Nephron (organoid): Measurements from ENCODE around the gene CKAP5.

ENCODE experiments used
- H3K27ac Mint-ChIP-seq, 3 experiments: 2 replicates each; pipeline ENCODE4 v1.8.0; 2020; ENCODE audit warnings: mixed read lengths in 3 of 3, mild to moderate bottlenecking in 2 of 3, moderate library complexity in 1 of 3
- H3K27me3 Mint-ChIP-seq: 2 replicates; pipeline ENCODE4 v1.8.0; 2021; ENCODE audit warnings: low read depth, mild to moderate bottlenecking, moderate library complexity, mixed read lengths
- H3K36me3 Mint-ChIP-seq: 2 replicates; pipeline ENCODE4 v1.8.0; 2020; ENCODE audit warnings: low read depth, mixed read lengths
- H3K4me1 Mint-ChIP-seq: 2 replicates; pipeline ENCODE4 v1.8.0; 2020; ENCODE audit warnings: mixed read lengths
- H3K4me3 Mint-ChIP-seq, 3 experiments: 2 replicates each; pipeline ENCODE4 v1.8.0; 2020; ENCODE audit warnings: mild to moderate bottlenecking in 3 of 3, mixed read lengths in 3 of 3, moderate library complexity in 2 of 3
- H3K9me3 Mint-ChIP-seq: 2 replicates; pipeline ENCODE4 v1.8.0; 2020; ENCODE audit warnings: mixed read lengths
- TF ChIP-seq, protein P1 (sequence below), 3 experiments: fragments of 200-600 bp; sonication (generic); IDR thresholded peaks; one replicate each; pipeline ENCODE4 v1.5.0; 2021; ENCODE audit warnings: antibody characterized with exemption in 3 of 3; ENCODE audit not compliant: unreplicated experiment in 3 of 3

Gene CKAP5

DNA sequence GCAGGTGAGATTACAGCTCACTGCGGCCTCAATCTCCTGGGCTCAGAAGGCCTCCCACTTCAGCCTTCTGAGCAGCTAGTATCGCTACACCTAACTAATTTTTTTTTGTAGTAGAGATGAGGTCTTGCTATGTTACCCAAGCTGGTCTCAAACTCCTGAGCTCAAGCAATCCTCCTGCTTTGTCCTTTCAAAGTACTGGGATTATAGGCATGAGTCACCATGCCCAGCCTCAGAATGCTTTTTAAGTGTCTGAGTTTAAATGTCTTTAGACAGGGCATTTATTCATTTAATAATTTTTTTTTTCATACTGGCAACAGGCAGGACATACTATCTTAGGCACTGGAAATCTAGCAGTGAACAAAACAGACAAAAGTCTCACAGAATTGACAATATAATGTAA lies 44.6 kb upstream of the CKAP5 start:
- Mint-ChIP-seq H3K27ac (no peak overlapping the region), H3K4me3 (no peak overlapping the region), H3K9me3 (no peaks in the 10 kb centered on the region), H3K4me1 (no peaks in the 10 kb centered on the region), H3K27me3 (no peaks in the 10 kb centered on the region), H3K36me3 (peaks cover 51% of the 10 kb centered on the region)
- TF ChIP-seq, protein P1, sequence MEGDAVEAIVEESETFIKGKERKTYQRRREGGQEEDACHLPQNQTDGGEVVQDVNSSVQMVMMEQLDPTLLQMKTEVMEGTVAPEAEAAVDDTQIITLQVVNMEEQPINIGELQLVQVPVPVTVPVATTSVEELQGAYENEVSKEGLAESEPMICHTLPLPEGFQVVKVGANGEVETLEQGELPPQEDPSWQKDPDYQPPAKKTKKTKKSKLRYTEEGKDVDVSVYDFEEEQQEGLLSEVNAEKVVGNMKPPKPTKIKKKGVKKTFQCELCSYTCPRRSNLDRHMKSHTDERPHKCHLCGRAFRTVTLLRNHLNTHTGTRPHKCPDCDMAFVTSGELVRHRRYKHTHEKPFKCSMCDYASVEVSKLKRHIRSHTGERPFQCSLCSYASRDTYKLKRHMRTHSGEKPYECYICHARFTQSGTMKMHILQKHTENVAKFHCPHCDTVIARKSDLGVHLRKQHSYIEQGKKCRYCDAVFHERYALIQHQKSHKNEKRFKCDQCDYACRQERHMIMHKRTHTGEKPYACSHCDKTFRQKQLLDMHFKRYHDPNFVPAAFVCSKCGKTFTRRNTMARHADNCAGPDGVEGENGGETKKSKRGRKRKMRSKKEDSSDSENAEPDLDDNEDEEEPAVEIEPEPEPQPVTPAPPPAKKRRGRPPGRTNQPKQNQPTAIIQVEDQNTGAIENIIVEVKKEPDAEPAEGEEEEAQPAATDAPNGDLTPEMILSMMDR (IDR thresholded peaks at IDR 0.05; ENCODE audit: unreplicated experiment in 3 of 3) = no peak

DNA sequence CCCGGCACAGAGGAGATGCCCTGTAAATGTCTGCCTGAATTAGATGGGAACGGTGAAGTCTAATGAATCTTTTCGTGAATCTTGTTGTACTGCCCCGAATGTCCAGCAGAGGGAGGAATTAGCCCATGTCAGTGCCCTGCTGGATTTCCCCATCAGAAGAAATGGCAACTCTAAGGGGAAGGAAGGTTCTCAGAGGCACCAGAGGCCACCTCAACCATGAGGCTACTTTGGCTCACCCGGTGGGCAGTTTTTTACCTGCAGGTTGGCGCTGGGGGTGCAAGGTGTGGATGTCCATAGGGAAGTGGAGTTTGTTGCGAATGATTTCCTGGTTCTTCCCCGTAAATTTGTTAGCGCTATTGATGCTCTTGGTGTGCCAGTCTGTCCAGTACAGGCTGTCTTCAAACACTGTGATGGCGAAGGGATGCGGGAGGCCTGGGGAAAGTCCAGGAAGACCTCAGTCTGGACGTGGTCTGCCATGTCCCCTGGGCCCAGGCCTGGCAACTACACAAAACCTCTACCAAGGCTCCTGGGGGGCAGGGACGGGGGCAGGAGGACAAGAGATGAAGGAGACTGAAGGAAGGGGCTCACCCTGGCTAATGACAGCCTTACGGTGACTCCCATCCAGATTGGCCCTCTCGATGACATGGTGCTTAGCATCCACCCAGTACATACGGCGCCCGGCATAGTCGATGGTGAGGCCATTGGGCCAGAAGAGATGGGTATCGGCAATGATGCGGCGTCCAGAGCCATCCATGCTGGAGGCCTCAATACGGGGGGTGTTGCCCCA lies 43.8 kb upstream of the CKAP5 start:
- Mint-ChIP-seq H3K27me3 (no peaks in the 10 kb centered on the region), H3K36me3 (peaks cover 48% of the 10 kb centered on the region), H3K9me3 (no peaks in the 10 kb centered on the region), H3K4me3 (no peak overlapping the region), H3K4me1 (no peaks in the 10 kb centered on the region), H3K27ac (no peak overlapping the region)
- TF ChIP-seq, protein P1 (IDR thresholded peaks at IDR 0.05; ENCODE audit: unreplicated experiment in 3 of 3) = peak; percentile 74 to 81 (median 78)

DNA sequence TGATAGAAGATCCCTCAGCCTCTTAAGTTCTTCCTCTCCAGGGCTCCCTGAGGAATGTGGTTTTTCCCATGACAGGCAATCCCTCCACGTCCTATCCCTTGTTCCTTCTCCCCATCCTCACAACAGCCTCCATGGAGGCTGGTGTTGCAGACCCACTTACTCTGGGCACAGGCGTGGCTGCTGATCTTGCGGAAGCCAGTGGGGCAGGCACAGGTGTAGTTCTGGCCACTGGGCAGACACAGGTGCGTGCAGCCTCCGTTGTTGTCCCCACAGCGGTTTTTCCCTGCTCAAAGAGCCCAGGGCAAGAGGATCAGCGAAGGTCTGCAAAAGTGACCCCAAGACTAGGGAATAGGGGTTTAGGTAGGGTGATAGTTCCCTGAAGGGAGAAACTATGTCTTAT lies 43.2 kb upstream of the CKAP5 start:
- no peaks in the 10 kb centered on the region for H3K4me1 Mint-ChIP-seq
- no peaks in the 10 kb centered on the region for H3K9me3 Mint-ChIP-seq
- peaks cover 46% of the 10 kb centered on the region for H3K36me3 Mint-ChIP-seq
- TF ChIP-seq, protein P1 (IDR thresholded peaks at IDR 0.05; ENCODE audit: unreplicated experiment in 3 of 3) = no peak
- no peak overlapping the region for H3K4me3 Mint-ChIP-seq
- H3K27me3 Mint-ChIP-seq = no peaks in the 10 kb centered on the region
- no peak overlapping the region for H3K27ac Mint-ChIP-seq

DNA sequence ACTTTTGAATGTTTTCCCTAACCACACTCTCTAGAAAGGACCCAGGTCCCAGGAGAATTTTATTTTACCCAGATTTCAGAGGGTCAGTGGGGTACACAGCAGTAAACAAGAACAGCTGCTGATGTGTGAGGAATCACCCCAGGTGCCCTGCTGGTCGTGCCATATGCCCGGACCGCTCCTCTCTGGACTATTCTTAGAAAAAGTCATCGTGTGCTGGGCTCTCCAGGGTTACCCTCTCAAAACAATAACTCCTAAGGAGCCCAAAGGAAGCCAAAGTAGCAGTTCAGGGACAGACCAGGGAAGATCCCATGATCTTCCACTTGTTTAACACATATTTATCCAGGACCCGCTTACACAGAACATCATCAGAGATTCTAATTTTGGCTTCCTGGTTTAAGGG lies 42.6 kb upstream of the CKAP5 start:
- TF ChIP-seq, protein P1 (IDR thresholded peaks at IDR 0.05; ENCODE audit: unreplicated experiment in 3 of 3) = no peak
- Mint-ChIP-seq H3K4me3 (no peak overlapping the region), H3K9me3 (no peaks in the 10 kb centered on the region), H3K27me3 (no peaks in the 10 kb centered on the region), H3K4me1 (no peaks in the 10 kb centered on the region), H3K27ac (no peak overlapping the region), H3K36me3 (peaks cover 48% of the 10 kb centered on the region)

DNA sequence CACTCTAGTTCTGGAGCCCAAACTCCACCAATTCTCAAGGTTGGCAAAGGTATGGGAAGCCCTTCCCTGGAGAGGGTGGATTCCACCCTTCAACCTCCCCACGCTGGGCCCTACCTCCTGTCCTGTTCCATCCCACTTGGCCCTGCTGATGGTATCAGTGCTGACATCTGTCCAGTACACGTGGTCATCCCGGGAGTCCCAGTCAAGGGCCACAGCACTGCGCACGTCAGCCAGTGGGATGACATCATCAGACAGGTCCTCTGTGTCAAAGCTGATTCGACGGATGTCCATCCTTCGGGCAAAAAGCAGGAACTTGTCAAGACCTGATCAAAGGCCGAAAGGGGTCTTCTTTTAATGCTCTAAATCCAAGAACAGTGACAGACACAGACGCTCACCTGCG lies 40.1 kb upstream of the CKAP5 start:
- no peak overlapping the region for H3K4me3 Mint-ChIP-seq
- no peaks in the 10 kb centered on the region for H3K27me3 Mint-ChIP-seq
- H3K9me3 Mint-ChIP-seq = no peaks in the 10 kb centered on the region
- no peaks in the 10 kb centered on the region for H3K4me1 Mint-ChIP-seq
- TF ChIP-seq, protein P1 (IDR thresholded peaks at IDR 0.05; ENCODE audit: unreplicated experiment in 3 of 3) = no peak
- H3K27ac Mint-ChIP-seq = no peak overlapping the region
- peaks cover 61% of the 10 kb centered on the region for H3K36me3 Mint-ChIP-seq

DNA sequence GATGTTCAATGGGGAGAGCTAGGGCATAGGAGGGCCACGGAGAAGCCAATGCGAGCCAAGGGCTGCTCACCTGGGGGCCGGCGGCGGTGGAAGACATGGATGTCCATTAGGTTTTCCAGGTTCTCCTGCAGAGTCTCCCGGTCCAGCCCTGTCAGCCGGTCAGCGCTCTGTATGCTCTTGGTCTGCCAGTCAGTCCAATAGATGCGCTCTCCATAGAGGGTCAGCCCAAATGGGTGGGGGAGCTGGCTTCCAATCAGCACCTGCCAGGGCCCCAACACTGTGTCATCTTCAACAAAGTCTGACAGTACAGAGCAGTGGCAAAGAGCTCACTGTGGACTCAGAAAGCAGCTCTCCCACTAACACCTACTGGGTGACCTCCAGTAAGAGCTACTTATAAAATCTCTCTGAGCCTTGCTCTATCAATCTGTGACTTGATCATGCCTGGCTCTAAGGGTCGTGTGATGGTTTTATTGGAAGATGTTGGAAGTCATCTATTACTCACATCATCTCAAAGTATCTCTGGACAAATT lies 33.0 kb upstream of the CKAP5 start:
- TF ChIP-seq, protein P1 (IDR thresholded peaks at IDR 0.05; ENCODE audit: unreplicated experiment in 3 of 3) = no peak
- H3K27ac Mint-ChIP-seq = no peak overlapping the region

More for the DNA sequence above, 33.0 kb upstream of the CKAP5 start:
- no peaks in the 10 kb centered on the region for H3K27me3 Mint-ChIP-seq
- H3K9me3 Mint-ChIP-seq = no peaks in the 10 kb centered on the region
- peaks cover 79% of the 10 kb centered on the region for H3K36me3 Mint-ChIP-seq
- no peak overlapping the region for H3K4me3 Mint-ChIP-seq
- no peaks in the 10 kb centered on the region for H3K4me1 Mint-ChIP-seq
